Mesenchymal stem cell (in vitro differentiated cells and primary cell): Measurements from ENCODE around the gene IL5RA.

Source experiments
- DNase-seq: peaks from one replicate; pipeline ENCODE4 v3.0.0-alpha.2; 2013
- H2AFZ ChIP-seq: one replicate; pipeline ENCODE4 v1.6.1; 2013; ENCODE audit warnings: low read depth, mild to moderate bottlenecking, control low read depth, inconsistent platforms, low read length, moderate library complexity
- H2AK5ac ChIP-seq: 2 replicates; pipeline ENCODE4 v1.6.1; 2013; ENCODE audit warnings: low read length, moderate library complexity, mild to moderate bottlenecking, inconsistent platforms; ENCODE audit not compliant: severe bottlenecking
- H2BK120ac ChIP-seq: one replicate; pipeline ENCODE4 v1.6.1; 2013; ENCODE audit warnings: low read depth, mild to moderate bottlenecking, inconsistent platforms, low read length, moderate library complexity
- H2BK12ac ChIP-seq, 2 experiments: one replicate each; pipeline ENCODE4 v1.6.1; 2013; ENCODE audit warnings: inconsistent platforms in 2 of 2, low read length in 2 of 2, mild to moderate bottlenecking in 2 of 2, moderate library complexity in 2 of 2, control low read depth in 1 of 2
- H2BK15ac ChIP-seq: one replicate; pipeline ENCODE4 v1.6.1; 2013; ENCODE audit warnings: mild to moderate bottlenecking, low read depth, inconsistent platforms; ENCODE audit not compliant: poor library complexity, severe bottlenecking
- H2BK5ac ChIP-seq: 2 replicates; pipeline ENCODE4 v1.6.1; 2013; ENCODE audit warnings: low read depth, mild to moderate bottlenecking, low read length, control low read depth, inconsistent platforms; ENCODE audit not compliant: poor library complexity, severe bottlenecking
- H3K14ac ChIP-seq, 2 experiments: one replicate each; pipeline ENCODE4 v1.6.1; 2013; ENCODE audit warnings: inconsistent platforms in 2 of 2, low read length in 2 of 2, control low read depth in 1 of 2, mild to moderate bottlenecking in 1 of 2, moderate library complexity in 1 of 2
- H3K18ac ChIP-seq, 2 experiments: one replicate each; pipeline ENCODE4 v1.6.1; 2013; ENCODE audit warnings: inconsistent platforms in 2 of 2, low read length in 2 of 2, control low read depth in 1 of 2, low read depth in 1 of 2, mild to moderate bottlenecking in 1 of 2
- H3K23ac ChIP-seq, 2 experiments: one replicate each; pipeline ENCODE4 v1.6.1; 2013; ENCODE audit warnings: inconsistent platforms in 2 of 2, low read length in 2 of 2, mild to moderate bottlenecking in 2 of 2, moderate library complexity in 2 of 2, control low read depth in 1 of 2
- H3K27ac ChIP-seq: 2 replicates; pipeline ENCODE4 v1.5.1; 2013; ENCODE audit warnings: mild to moderate bottlenecking, moderate library complexity, low read length, control low read depth, inconsistent platforms; ENCODE audit not compliant: poor library complexity, severe bottlenecking
- H3K27me3 ChIP-seq, 2 experiments: 2 replicates each; pipeline versions ENCODE4 v1.6.1 to v1.7.0; 2013; ENCODE audit warnings: low read length in 2 of 2, mild to moderate bottlenecking in 2 of 2, moderate library complexity in 2 of 2, control low read depth in 1 of 2, inconsistent platforms in 1 of 2; ENCODE audit not compliant: control insufficient read depth in 1 of 2, insufficient read depth in 1 of 2
- H3K36me3 ChIP-seq, 2 experiments: 2 replicates each; pipeline versions ENCODE4 v1.6.1 to v1.7.0; 2013; ENCODE audit warnings: low read length in 2 of 2, control low read depth in 1 of 2, inconsistent platforms in 1 of 2, low read depth in 1 of 2, mild to moderate bottlenecking in 1 of 2; ENCODE audit not compliant: insufficient read depth in 2 of 2, control insufficient read depth in 1 of 2
- H3K4ac ChIP-seq, 2 experiments: one replicate each; pipeline ENCODE4 v1.6.1; 2013; ENCODE audit warnings: inconsistent platforms in 2 of 2, low read length in 2 of 2, mild to moderate bottlenecking in 2 of 2, moderate library complexity in 2 of 2, control low read depth in 1 of 2, low read depth in 1 of 2
- H3K4me1 ChIP-seq: 2 replicates; pipeline ENCODE4 v1.6.1; 2013; ENCODE audit warnings: low read depth, low read length, control low read depth; ENCODE audit not compliant: control insufficient read depth, insufficient read depth
- H3K4me2 ChIP-seq: 2 replicates; pipeline ENCODE4 v1.6.1; 2013; ENCODE audit warnings: low read length, mild to moderate bottlenecking, inconsistent platforms; ENCODE audit not compliant: poor library complexity, severe bottlenecking
- H3K4me3 ChIP-seq, 2 experiments: 2 replicates each; pipeline versions ENCODE4 v1.5.1 to v1.7.0; 2013; ENCODE audit warnings: low read length in 2 of 2, mild to moderate bottlenecking in 2 of 2, control low read depth in 1 of 2, low read depth in 1 of 2; ENCODE audit not compliant: insufficient read depth in 1 of 2
- H3K79me1 ChIP-seq: replicated peaks from 2 replicates; pipeline ENCODE4 v1.6.1; 2013; ENCODE audit warnings: mild to moderate bottlenecking, control low read depth, low read length, inconsistent platforms; ENCODE audit not compliant: poor library complexity, severe bottlenecking
- H3K9ac ChIP-seq: 2 replicates; pipeline ENCODE4 v1.7.0; 2013; ENCODE audit warnings: mild to moderate bottlenecking, low read length, moderate library complexity
- H3K9me3 ChIP-seq: 2 replicates; pipeline ENCODE4 v1.7.0; 2013; ENCODE audit warnings: mild to moderate bottlenecking, low read length; ENCODE audit not compliant: control insufficient read depth
- H4K8ac ChIP-seq: one replicate; pipeline ENCODE4 v1.6.1; 2013; ENCODE audit warnings: inconsistent platforms, mild to moderate bottlenecking, low read length, moderate library complexity
- H4K91ac ChIP-seq: one replicate; pipeline ENCODE4 v1.6.1; 2013; ENCODE audit warnings: mild to moderate bottlenecking, low read length, inconsistent platforms
- WGBS: methylation state at CpG from one replicate; pipeline ENCODE4 v1.1.7; 2013; ENCODE audit warnings: mixed read lengths; 5-methylcytosine and 5-hydroxymethylcytosine counted together

Gene IL5RA

GRCh38 chr3:3101660-3102458 lies 8.3 kb downstream of the IL5RA start:
- H3K9ac ChIP-seq: no peak overlapping the region
- H3K4me3 ChIP-seq: no peak overlapping the region

GRCh38 chr3:3097958-3098357 lies 12.2 kb downstream of the IL5RA start:
- no peak overlapping the region for H3K4ac ChIP-seq
- H3K36me3 ChIP-seq: no peaks in the 10 kb centered on the region
- no peaks in the 10 kb centered on the region for H3K79me1 ChIP-seq
- no peak overlapping the region for H3K23ac ChIP-seq
- H3K27me3 ChIP-seq: no peaks in the 10 kb centered on the region
- H2AFZ ChIP-seq: no peak overlapping the region
- no peak overlapping the region for H3K14ac ChIP-seq
- no peak overlapping the region for H4K91ac ChIP-seq
- no peak overlapping the region for H2BK15ac ChIP-seq
- no peak overlapping the region for H3K4me2 ChIP-seq
- H3K9ac ChIP-seq: no peak overlapping the region
- no peaks in the 10 kb centered on the region for H3K4me1 ChIP-seq
- no peak overlapping the region for H2BK120ac ChIP-seq
- H2AK5ac ChIP-seq: no peak overlapping the region
- no peak overlapping the region for H3K4me3 ChIP-seq
- H2BK12ac ChIP-seq: no peak overlapping the region
- no peak overlapping the region for H3K18ac ChIP-seq
- no peak overlapping the region for H2BK5ac ChIP-seq
- H3K9me3 ChIP-seq: no peaks in the 10 kb centered on the region
- no peak for DNase-seq
- H4K8ac ChIP-seq: no peak overlapping the region
- 82% methylated on average over 4 of the region's 4 CpGs for WGBS
- H3K27ac ChIP-seq: no peak overlapping the region

More at GRCh38 chr3:3101660-3102458, 8.3 kb downstream of the IL5RA start:
- Histone ChIP-seq H2BK12ac (no peak overlapping the region), H2AK5ac (no peak overlapping the region), H4K91ac (no peak overlapping the region), H3K18ac (no peak overlapping the region), H3K4ac (no peak overlapping the region), H3K14ac (no peak overlapping the region), H2BK5ac (no peak overlapping the region), H4K8ac (no peak overlapping the region), H3K27ac (no peak overlapping the region), H3K23ac (no peak overlapping the region), H2BK120ac (no peak overlapping the region), H2BK15ac (no peak overlapping the region), H3K36me3 (no peaks in the 10 kb centered on the region), H3K9me3 (no peaks in the 10 kb centered on the region), H3K4me2 (no peak overlapping the region), H2AFZ (no peak overlapping the region), H3K4me1 (no peaks in the 10 kb centered on the region), H3K79me1 (no peaks in the 10 kb centered on the region), H3K27me3 (no peaks in the 10 kb centered on the region)
- 65% methylated on average over 2 of the region's 6 CpGs for WGBS
- DNase-seq: no peak

DNA sequence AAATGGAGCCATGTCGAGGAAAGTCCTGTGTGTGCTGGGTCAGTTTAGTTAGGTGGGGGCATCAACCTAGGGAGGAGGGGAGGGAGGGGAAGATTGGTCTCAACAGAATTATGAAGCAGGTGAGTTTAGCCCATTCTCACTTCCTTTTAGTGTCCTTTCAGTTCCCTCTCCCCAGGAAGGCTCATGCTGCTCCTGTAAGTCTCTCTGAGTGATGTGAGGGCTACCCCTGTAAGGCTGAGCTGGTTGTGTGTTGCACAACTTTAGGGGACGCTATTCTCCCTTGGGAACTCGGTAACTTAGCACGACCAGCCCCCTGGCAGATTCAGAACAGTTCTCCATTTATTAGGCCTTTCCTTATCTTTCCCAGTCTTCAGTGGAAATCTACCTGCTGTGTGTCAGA lies 21.2 kb downstream of the IL5RA start:
- Histone ChIP-seq H4K91ac (no peak overlapping the region), H4K8ac (no peak overlapping the region), H3K4ac (no peak overlapping the region), H2BK15ac (no peak overlapping the region), H3K36me3 (no peaks in the 10 kb centered on the region), H2BK12ac (no peak overlapping the region), H2BK120ac (no peak overlapping the region), H3K4me2 (no peak overlapping the region), H3K27me3 (no peaks in the 10 kb centered on the region), H2AK5ac (no peak overlapping the region), H2AFZ (no peak overlapping the region), H3K14ac (no peak overlapping the region), H3K4me1 (no peaks in the 10 kb centered on the region), H3K27ac (no peak overlapping the region), H3K23ac (no peak overlapping the region), H3K4me3 (no peak overlapping the region), H3K18ac (no peak overlapping the region), H3K9me3 (no peaks in the 10 kb centered on the region), H2BK5ac (no peak overlapping the region), H3K79me1 (no peaks in the 10 kb centered on the region), H3K9ac (no peak overlapping the region)
- 83% methylated on average over 4 of the region's 4 CpGs for WGBS
- DNase-seq: no peak

DNA sequence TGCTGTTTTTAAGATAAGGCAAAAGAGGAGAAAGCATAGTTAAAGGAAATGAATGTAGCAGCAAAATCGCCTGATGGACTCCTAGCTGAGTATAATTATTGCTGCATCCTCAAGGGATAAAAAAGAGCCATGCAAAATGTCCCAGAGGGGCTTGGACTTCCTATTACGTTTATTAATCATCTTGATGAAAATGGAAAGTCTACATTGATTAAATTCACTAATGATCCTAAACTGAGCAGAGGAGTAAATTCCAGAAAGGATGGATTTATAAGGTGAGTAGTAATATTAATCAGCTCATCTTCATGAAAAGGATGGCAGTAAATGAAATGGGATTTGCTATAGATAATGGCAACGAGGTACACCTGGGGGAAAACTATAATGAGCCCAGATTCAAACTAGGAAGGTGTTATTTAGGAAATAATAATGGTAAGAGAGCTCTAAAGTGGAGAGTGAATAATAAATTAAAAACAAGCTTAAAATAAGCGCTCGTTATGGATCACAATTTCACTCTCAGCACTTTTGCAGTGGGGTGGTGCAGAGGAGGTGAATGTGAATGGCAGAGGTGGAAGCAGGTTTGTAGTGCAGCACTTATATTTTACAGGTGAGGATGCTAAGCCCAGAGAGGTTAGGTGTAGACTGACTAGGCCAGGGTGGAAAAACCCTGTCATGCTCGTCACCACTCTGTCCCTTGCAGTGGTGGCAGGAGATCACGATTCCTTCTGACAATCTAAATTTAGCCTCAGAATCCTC lies 22.3 kb downstream of the IL5RA start:
- Histone ChIP-seq H3K4me3 (no peak overlapping the region), H3K79me1 (no peaks in the 10 kb centered on the region), H3K9me3 (no peaks in the 10 kb centered on the region), H3K18ac (no peak overlapping the region), H3K4me2 (no peak overlapping the region), H2AFZ (no peak overlapping the region), H3K27ac (no peak overlapping the region), H3K4me1 (no peaks in the 10 kb centered on the region), H3K14ac (no peak overlapping the region), H4K91ac (no peak overlapping the region), H3K27me3 (no peaks in the 10 kb centered on the region), H2BK120ac (no peak overlapping the region), H2BK12ac (no peak overlapping the region), H3K9ac (no peak overlapping the region), H2AK5ac (no peak overlapping the region), H3K36me3 (no peaks in the 10 kb centered on the region), H3K23ac (no peak overlapping the region), H3K4ac (no peak overlapping the region), H2BK15ac (no peak overlapping the region), H4K8ac (no peak overlapping the region), H2BK5ac (no peak overlapping the region)
- DNase-seq: no peak
- 79% methylated on average over 7 of the region's 7 CpGs for WGBS
